ENCODE results near the gene TRAPPC3.

TRAPPC3 gene

DNA sequence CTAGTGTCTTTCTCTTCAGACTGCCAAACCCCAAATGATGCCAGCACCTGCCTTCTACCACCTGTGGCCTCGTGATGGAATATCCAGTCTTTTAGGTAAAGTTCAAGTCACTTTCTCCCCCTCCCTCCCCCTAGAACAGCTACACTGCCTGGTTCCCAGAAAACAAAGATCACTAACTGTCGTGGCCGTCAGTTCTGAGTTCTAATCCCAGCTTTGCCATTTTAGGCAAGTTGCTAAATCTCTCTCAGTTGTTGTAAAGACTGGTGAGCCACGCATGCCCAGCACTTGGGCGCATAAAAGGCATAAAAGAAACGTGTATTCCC lies 648 bp upstream of the TRAPPC3 start:
- H3K4me3 ChIP-seq (ENCODE audit: low read depth, low read length) = no peak overlapping the region
- DNase-seq (ENCODE audit: low read depth) = no peak
- TF ChIP-seq, protein P1, sequence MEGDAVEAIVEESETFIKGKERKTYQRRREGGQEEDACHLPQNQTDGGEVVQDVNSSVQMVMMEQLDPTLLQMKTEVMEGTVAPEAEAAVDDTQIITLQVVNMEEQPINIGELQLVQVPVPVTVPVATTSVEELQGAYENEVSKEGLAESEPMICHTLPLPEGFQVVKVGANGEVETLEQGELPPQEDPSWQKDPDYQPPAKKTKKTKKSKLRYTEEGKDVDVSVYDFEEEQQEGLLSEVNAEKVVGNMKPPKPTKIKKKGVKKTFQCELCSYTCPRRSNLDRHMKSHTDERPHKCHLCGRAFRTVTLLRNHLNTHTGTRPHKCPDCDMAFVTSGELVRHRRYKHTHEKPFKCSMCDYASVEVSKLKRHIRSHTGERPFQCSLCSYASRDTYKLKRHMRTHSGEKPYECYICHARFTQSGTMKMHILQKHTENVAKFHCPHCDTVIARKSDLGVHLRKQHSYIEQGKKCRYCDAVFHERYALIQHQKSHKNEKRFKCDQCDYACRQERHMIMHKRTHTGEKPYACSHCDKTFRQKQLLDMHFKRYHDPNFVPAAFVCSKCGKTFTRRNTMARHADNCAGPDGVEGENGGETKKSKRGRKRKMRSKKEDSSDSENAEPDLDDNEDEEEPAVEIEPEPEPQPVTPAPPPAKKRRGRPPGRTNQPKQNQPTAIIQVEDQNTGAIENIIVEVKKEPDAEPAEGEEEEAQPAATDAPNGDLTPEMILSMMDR (IDR thresholded peaks at IDR 0.05; ENCODE audit: control insufficient read depth, extremely low read depth, insufficient read depth) = no peak

DNA sequence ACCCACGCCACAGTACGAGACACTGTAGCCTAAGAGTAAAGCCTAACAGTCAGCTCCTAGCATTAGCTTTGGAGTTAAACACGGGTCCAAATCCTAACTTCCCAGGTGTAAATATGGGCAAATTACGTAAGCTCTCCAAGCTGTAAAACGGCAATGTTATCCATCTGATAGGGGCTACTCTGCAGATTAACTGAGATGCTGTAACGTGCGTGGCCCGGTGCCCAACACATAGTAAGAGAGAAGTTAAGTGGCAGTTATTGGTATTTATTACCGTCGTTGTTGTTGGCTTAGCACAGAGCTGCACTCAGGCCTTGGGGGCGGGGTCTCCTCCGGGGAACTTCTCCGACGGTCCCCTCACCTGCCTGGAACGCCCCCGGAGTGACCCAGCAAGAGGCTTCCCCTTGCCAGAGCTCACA lies 457 bp downstream of the TRAPPC3 start:
- TF ChIP-seq, protein P1 (IDR thresholded peaks at IDR 0.05; ENCODE audit: control insufficient read depth, extremely low read depth, insufficient read depth) = no peak
- DNase-seq (ENCODE audit: low read depth) = no peak
- peak overlapping the region; percentile 91 for H3K4me3 ChIP-seq (ENCODE audit: low read depth, low read length)

DNA sequence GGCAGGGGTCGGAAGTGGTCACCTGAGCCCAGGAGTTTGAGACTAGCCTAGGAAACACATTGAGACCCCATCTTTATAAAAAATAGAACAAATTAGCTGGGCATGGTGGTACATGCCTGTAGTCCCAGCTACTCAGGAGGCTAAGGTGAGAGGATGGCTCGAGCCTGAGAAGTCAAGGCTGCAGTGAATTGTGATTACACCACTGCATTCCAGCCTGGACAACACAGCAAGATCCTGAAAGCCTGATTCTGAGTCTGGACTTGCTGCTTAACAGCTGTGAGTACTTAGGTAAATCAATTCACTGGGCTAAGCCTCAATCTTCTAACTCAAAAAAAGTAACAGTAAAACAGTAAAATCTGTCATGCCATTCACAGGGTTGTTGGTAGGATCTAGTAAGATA lies 4.9 kb downstream of the TRAPPC3 start:
- no peak overlapping the region for H3K4me3 ChIP-seq (ENCODE audit: low read depth, low read length)
- DNase-seq (ENCODE audit: low read depth) = no peak
- TF ChIP-seq, protein P1 (IDR thresholded peaks at IDR 0.05; ENCODE audit: control insufficient read depth, extremely low read depth, insufficient read depth) = no peak

DNA sequence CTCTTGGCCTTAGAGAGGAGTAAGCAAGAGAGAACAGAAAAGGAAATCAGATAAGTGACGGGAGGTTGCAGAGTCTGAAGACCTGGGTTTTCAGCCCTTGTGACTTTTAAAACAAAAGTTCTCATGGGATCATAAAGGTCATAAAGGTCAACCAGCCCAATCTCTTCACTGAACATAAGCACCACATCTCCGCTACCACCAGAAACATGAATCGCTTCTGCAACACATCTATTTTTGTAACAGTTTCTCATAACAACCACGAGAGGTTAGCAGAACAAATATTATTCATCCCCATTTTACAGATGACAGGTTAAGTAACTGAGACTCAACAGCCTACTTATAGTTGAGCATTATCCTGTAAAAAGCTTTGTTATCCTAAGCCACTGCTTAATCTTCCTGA lies 5.9 kb downstream of the TRAPPC3 start:
- H3K4me3 ChIP-seq (ENCODE audit: low read depth, low read length) = no peak overlapping the region
- TF ChIP-seq, protein P1 (IDR thresholded peaks at IDR 0.05; ENCODE audit: control insufficient read depth, extremely low read depth, insufficient read depth) = no peak
- no peak for DNase-seq (ENCODE audit: low read depth)

DNA sequence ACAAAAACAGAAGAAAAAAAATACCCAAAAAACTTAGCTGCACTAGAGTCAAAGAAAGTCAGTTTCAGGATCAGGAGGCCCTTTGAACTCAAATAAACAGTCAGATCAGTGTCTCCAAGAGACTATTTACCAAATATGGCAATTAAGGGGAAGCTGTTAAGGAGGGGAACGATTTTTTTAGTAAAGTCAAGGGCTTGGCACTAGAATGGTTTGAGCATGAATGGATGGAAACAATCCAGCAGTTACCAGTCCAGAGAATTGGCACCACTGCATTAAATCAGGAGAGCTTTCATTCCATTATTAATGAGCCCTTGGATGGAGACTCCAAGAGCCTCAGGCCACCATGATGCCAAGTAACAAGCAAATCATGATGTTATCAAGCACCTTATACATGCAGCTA lies 7.2 kb downstream of the TRAPPC3 start:
- H3K4me3 ChIP-seq (ENCODE audit: low read depth, low read length) = no peak overlapping the region
- TF ChIP-seq, protein P1 (IDR thresholded peaks at IDR 0.05; ENCODE audit: control insufficient read depth, extremely low read depth, insufficient read depth) = no peak
- no peak for DNase-seq (ENCODE audit: low read depth)

DNA sequence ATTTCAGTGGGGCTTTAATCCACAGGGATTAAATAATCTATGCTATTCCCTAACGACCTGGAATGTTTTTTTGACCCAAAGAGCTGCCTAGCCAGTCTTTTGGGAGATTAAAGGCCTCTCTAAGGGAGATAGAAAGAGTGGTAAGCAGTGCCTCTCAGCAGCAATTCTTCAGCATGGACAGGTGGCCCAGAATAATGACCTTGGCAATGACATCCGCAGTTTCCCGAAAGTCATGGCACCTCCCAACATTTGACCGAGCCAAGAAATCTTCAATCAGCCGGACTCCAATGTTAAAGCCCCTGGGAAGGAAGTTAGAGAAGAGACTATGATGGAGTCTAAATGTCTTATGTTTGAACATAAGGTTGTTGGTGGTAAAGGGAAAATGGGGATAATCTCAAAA lies 9.8 kb downstream of the TRAPPC3 start:
- H3K4me3 ChIP-seq (ENCODE audit: low read depth, low read length) = no peak overlapping the region
- DNase-seq (ENCODE audit: low read depth) = no peak
- TF ChIP-seq, protein P1 (IDR thresholded peaks at IDR 0.05; ENCODE audit: control insufficient read depth, extremely low read depth, insufficient read depth) = no peak

DNA sequence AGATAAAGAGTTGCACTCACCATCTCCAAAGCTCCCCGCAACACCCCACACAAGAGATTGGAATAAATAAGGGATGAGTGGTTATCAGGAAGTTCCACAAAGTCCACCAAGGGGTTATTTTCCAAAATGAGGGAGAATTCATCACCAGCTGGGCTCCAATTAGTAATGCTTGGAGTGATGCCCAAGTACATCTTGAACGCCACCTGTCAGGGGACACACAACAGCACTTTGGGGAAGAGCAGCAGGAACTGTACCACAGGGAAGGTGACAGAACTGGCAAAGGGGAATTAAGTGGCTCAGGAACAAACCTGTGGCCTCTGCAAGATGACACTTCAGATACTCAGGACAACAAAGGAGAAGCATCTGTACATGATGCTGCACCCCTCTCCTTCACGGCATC lies 11.5 kb downstream of the TRAPPC3 start:
- DNase-seq (ENCODE audit: low read depth) = no peak

More for the DNA sequence above, 11.5 kb downstream of the TRAPPC3 start:
- TF ChIP-seq, protein P1 (IDR thresholded peaks at IDR 0.05; ENCODE audit: control insufficient read depth, extremely low read depth, insufficient read depth) = no peak
- no peak overlapping the region for H3K4me3 ChIP-seq (ENCODE audit: low read depth, low read length)
